Fibroblast of skin of abdomen (primary cell): ENCODE results near the gene C20orf144.
"Not testable (repeated sequence)": the region's sequence is repeated elsewhere in the genome, so short reads cannot be mapped to it uniquely, and the experiment has no call there.

ENCODE experiments used
- DNase-seq: peaks from one replicate; pipeline ENCODE4 v3.0.0-alpha.2; 2013

Gene C20orf144

GRCh38 chr20:33697129-33697528, 35.0 kb downstream of the C20orf144 start:
- DNase-seq = peak; percentile 81

- not testable (repeated sequence) for DNase-seq
Observed at GRCh38 chr20:33698966-33699365, 36.8 kb downstream of the C20orf144 start.

GRCh38 chr20:33700696-33701441, 38.7 kb downstream of the C20orf144 start:
- not testable (repeated sequence) for DNase-seq

- no peak for DNase-seq
Observed at GRCh38 chr20:33701629-33702450, 39.7 kb downstream of the C20orf144 start.

GRCh38 chr20:33702861-33703260, 40.7 kb downstream of the C20orf144 start:
- no peak for DNase-seq

- DNase-seq = no peak
Observed at GRCh38 chr20:33703498-33704137, 41.5 kb downstream of the C20orf144 start.

GRCh38 chr20:33704197-33704924, 42.2 kb downstream of the C20orf144 start:
- DNase-seq = no peak

- DNase-seq = no peak
Observed at GRCh38 chr20:33707668-33708067, 45.5 kb downstream of the C20orf144 start.

GRCh38 chr20:33709398-33709797, 47.3 kb downstream of the C20orf144 start:
- DNase-seq = no peak

GRCh38 chr20:33709905-33710541, 47.9 kb downstream of the C20orf144 start:
- no peak for DNase-seq

- DNase-seq = no peak
Observed at GRCh38 chr20:33710681-33711445, 48.7 kb downstream of the C20orf144 start.

GRCh38 chr20:33711446-33711738, 49.3 kb downstream of the C20orf144 start:
- no peak for DNase-seq
